OCI-M1 (cell line): ENCODE data around the gene PASK.

ENCODE experiments used
- DNase-seq: peaks from one replicate; lab custom pipeline; 2025; lab: John Stamatoyannopoulos, UW

The PASK gene

DNA sequence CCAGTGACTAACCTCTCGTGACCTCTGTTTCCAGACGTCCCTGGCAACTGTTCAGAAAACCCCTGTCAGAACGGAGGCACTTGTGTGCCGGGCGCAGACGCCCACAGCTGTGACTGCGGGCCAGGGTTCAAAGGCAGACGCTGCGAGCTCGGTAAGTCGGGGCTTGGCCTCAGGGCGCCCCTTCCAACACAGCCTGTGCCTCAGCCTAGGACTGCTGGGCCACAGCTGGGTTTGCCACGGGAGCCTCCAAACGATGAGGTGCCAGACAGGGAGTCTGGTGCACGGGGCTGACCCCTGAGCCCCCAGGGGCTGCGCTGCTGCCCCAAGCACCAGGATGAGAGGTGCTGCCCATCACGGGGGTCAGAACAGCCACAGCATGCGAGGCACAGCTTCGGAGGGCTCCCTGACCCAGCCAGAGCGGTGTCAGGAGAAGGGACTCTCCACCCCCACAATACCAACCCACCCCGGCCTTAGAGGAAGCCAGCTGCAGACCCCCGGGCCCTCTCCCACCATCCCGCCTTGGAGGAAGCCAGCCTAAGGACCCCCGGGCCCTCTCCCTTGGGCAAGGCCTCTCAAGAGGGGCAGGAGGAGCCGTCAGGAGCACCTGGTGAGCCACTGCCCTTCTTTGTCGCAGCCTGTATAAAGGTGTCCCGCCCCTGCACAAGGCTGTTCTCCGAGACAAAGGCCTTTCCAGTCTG is 67.5 kb downstream of the PASK start:
- no peak for DNase-seq

GRCh38 chr2:241081190-241081642 is 68.1 kb downstream of the PASK start:
- DNase-seq, result no peak

DNA sequence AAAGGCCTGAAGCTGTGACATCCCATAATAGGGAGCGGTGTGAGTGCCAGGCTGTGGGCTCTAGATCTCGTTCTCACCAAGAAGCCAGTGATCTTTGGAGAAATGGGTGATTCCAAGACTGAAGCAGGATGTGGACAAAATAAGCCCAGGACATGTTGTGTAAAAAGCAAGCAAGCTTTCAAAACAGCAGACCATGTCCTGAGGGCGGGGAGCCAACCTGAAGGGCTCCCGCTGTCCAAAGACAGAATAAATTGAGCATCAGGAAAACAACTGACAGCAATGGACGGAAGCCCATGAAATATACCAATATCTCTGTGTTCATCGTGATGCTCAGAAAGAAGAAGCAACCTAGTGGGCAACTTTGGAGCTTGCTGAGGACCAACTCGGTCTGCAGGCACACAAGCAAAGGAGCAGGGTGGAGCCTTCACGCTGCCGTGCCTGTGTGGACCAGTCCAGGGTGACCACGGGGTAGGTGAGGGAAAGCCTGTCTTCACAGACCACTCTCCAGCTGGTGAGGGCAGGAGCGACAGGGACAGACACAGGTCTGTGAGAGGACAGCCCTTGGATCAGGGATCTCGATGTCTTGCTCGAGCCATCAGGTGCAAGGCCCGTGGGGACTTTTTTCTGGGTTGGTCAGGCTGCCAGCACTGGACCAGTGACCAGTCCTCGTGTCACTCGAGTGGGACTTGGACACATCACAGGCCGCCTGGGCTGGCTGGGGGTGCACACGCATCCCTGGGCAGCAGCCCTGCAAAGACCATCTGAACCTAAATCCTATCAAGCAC is 68.7 kb downstream of the PASK start:
- DNase-seq, result no peak

GRCh38 chr2:241074901-241075540 is 74.3 kb downstream of the PASK start:
- no peak for DNase-seq

GRCh38 chr2:241074065-241074818 is 75.0 kb downstream of the PASK start:
- DNase-seq, result no peak

DNA sequence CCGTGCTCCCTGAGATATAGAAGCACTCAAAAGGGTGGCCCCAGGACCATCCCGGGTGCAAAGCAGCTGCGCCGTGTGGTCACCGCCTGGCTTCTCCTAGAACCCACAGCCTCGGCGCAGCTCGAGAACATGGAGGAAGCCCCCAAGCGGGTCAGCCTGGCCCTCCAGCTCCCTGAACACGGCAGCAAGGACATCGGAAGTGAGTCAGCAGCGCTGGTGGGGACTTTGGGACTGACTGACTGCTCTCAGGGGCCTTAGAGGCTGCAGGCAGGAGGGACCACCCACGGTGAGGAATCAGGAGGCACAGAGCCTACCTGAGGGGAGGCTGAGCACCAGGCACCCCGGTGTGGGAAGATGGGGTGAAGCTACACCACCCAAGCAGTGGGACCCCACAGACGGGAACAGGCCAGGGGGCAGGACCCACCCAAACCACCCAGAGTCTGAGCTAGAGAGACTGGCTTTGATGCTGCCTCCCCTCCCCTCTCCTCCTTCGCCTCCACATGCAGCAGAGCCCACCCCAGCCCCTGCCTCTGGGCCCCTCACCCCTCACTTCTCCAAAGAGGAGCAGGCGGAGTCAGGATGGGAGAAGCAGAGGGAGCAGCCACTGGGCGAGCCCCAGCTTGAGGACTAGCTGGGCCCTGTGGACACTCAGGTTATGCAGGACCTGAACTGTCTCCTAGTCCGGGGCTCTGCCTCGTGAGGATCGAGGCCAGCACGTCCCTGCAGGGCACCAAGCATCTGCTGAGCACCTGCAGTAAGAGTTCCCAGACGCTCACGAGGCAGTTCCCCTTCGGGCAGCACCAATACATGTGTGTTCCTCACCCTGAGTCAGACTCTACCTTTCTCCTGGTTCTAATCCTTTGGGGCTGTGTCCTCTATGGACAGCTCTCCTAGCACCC is 75.9 kb downstream of the PASK start:
- DNase-seq, result no peak

- DNase-seq, result no peak
Observed at GRCh38 chr2:241072553-241073165, 76.6 kb downstream of the PASK start.

DNA sequence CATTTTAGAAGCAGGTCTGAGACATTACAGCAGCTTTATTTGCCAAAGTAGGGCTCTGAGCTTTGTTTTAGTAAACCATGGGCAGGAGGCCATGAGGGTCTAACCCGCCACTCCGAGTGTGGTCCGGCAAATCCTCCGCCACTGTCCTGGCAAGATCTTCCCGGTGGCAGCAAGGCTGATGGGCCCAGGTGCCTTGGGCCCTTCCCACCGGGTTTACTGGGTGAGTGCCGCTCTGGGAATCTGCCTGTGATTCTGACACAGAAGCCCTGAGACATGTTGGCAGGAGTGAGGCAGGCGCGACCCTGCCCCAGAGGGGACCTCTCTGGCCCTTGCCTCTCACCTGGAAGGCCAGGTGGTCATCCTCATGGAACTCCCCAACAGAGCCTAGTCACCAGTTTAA is 77.1 kb downstream of the PASK start:
- DNase-seq, result no peak

- no peak for DNase-seq
Observed at GRCh38 chr2:241071677-241072111, 77.6 kb downstream of the PASK start.

- DNase-seq, result no peak
Observed at GRCh38 chr2:241070811-241071676, 78.2 kb downstream of the PASK start.

GRCh38 chr2:241070361-241070760 is 78.9 kb downstream of the PASK start:
- DNase-seq, result no peak

DNA sequence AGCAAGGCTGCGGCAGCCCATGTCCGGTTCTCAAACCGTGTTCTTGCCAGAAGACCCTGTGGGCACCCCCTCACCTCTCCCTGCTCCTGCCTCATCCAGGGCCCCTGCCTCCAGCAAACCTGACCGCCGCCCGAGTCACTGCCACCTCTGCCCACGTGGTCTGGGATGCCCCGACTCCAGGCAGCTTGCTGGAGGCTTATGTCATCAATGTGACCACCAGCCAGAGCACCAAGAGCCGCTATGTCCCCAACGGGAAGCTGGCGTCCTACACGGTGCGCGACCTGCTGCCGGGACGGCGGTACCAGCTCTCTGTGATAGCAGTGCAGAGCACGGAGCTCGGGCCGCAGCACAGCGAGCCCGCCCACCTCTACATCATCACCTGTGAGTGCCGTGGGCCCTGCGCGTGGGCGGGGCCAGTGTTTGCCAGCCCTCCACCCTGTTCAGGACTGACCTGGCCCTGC is 79.4 kb downstream of the PASK start:
- no peak for DNase-seq

- DNase-seq, result no peak
Observed at GRCh38 chr2:241068942-241069810, 80.1 kb downstream of the PASK start.

DNA sequence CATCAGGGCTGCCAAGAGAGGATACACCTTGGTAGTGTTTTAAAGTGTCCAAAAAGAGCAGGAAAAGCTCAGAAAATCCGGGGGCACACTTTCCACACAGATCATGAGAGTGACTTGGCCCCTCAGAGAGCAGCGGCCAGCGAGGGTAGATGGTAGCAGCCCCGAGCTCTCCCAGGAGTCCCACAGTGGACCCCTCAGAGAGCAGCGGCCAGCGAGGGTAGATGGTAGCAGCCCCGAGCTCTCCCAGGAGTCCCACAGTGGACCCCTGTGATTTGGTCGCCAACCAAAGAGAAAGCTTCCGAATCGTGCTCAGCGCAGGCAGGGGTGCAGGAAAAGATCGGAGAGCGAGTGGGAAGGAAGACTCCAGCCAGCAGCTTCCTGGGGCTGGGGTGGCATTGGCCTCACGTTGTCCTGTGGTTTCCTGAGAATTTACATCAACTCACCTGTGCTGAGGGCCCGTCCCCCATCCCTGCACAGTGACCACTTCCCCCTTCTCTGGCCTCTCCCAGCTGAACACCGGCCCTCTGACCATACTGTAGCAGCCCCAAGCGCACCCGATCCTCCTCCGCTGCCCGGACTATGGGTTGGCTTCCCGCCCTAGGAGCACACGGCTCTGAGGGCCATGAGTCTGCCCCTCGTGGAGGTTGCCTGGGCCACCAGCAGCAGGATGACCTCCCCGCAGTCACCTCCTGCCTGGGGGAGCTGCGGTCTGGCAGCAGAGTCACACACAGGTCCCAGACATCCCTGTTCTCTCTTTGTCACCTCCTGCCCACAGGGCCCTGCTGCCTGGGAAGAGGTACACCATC is 80.9 kb downstream of the PASK start:
- no peak for DNase-seq

- no peak for DNase-seq
Observed at GRCh38 chr2:241067501-241068135, 81.7 kb downstream of the PASK start.

DNA sequence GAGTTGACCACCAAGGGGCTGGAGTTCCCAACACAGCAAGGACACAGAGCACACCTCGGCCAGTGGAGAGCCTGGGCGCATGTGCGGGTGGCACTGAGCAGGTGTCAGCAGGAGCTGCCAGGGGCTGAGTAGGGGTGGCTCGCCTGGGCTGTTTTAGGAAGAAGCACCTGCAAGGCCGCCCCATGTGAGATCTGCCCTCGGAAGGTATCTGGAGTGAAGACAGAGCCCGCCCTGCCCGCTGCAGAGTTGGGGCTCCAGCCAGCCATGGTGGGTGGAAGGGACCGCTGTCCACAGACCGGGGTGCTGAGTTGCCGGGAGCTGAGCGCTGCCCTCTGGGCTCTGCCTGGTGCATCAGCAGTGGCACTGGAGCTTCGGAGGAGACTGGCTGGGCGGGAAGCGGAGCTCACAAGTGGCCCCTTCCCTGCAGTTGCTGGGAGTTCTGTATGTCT is 82.4 kb downstream of the PASK start:
- no peak for DNase-seq
